AG10803 (cell line): ENCODE data around the gene SLC9A4.
"Not testable (repeated sequence)": the region's sequence is repeated elsewhere in the genome, so short reads cannot be mapped to it uniquely, and the experiment has no call there.

ENCODE experiments used
- DNase-seq: peaks from one replicate; pipeline ENCODE4 v3.0.0; 2010; ENCODE audit warnings: low read depth
- H3K4me3 ChIP-seq: 2 replicates; pipeline ENCODE4 v1.5.1; 2011; ENCODE audit warnings: mild to moderate bottlenecking, low read length, control low read depth
- CTCF ChIP-seq: conservative IDR thresholded peaks from 2 replicates; pipeline ENCODE4 v1.5.1; 2011; ENCODE audit warnings: mild to moderate bottlenecking, low read length, control low read depth, inconsistent platforms

SLC9A4 gene

GRCh38 chr2:102551329-102552096 lies 78.5 kb downstream of the SLC9A4 start:
- no peak overlapping the region for H3K4me3 ChIP-seq
- no peak for TF ChIP-seq CTCF
- DNase-seq, result no peak

DNA sequence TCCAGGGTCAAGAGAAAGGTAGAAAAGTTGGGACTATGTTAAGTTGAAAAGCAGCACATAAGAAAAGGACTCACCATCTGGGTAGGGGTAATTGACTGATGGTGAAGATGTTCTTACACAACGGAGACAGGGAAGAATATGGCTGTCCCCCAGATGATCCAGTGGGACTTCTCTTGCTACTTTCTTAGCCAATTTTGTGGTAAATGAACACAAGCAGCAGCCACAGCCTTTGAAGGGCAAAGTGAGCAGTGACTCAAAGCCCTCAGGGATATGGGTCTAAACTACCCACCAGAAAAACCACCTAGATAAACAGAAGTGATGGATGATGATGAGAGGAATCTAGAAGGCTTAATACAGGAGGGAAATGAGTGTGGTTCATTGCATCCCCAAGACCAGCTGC lies 80.6 kb downstream of the SLC9A4 start:
- no peak for TF ChIP-seq CTCF
- no peak overlapping the region for H3K4me3 ChIP-seq
- no peak for DNase-seq

DNA sequence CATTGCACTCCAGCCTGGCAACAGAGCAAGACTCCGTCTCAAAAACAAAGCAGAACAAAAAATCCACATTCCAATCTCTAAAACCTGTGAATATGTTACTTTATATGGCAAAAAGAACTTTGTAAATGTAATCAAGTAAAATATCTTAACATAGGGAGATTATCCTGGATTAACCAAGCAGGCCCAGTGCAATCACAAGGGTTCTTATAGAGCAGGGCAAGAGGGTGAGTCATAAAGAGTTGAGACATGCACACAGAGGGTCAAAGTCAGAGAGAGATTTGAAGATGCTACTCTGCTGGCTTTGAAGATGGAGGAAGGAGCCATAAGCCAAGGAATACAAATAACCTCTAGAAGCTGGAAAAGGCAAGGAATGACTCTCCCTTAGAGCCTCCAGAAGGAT lies 85.4 kb downstream of the SLC9A4 start:
- DNase-seq, result no peak
- TF ChIP-seq CTCF, result no peak
- no peak overlapping the region for H3K4me3 ChIP-seq

DNA sequence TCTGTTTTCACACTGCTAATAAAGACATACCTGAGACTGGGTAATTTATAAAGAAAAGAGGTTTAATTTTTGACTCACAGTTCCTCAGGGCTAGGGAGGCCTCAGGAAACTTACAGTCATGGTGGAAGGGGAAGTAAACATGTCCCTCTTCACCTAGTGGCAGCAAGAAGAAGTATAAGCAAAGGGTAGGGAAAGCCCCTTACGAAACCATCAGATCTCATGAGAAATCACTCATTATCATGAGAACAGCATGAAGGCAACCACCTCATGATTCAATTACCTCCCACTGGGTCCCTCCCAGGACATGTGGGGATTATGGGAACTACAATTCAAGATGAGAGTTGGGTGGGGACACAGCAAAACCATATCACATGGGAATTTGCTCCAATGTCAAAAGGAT lies 89.5 kb downstream of the SLC9A4 start:
- not testable (repeated sequence) for DNase-seq, H3K4me3 ChIP-seq

DNA sequence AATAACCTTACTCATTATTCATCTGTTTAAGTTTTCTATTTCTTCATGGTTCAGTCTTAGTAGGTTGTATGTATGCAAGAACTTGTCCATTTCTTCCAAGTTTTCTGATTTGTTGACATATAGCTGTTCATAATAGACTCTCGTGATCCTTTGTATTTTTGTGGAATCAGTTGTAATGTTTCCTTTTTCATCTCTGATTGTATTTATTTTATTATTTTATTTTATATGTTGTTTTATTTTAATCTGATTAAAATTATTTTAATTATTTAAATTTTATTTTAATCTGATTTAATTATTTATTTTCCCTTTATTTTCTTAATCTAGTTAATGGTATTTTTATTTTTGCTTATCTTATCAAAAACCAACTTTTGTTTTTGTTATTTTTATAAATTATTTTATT lies 102.9 kb downstream of the SLC9A4 start:
- no peak for DNase-seq
- no peak overlapping the region for H3K4me3 ChIP-seq
- TF ChIP-seq CTCF, result no peak

- TF ChIP-seq CTCF, result no peak
- no peak overlapping the region for H3K4me3 ChIP-seq
- no peak for DNase-seq
Measured at GRCh38 chr2:102578376-102578775, 105.3 kb downstream of the SLC9A4 start.

DNA sequence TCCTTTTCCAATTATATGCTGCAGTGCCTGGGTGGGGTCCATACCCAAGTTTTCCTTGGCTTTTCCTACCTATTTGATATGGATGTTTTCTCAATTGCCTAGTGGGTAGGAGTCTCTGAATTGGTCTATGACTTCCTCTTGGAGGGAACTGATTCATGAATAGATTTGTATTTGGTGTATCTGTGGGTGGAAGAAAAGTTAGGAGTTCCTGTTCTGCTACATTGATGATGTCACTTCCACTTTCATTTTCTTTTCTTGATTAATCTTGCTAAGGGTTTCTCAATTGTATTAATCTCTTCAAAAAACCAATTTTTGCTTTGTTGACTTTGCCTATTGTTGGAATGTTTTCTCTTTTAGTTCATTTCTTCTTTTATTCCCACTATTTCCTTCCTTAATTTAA lies 108.9 kb downstream of the SLC9A4 start:
- no peak for TF ChIP-seq CTCF
- H3K4me3 ChIP-seq, result no peak overlapping the region
- DNase-seq, result no peak

DNA sequence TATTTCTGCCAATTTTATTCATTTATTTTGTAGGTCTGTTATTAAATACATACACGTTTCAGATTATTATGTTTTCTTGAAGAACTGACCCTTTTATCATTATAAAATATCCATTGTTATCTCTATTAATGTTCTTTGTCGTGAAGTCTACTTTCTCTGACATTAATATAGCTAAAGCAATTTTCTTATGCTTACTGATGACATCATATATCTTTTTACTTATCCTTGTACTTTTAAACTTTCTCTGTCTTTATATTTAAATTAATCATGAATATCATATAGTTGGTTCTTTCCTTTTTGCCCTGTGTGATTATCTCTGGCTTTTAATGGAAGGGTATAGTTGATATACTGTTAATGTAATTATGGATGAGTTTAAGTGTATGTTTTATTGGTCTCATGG lies 109.8 kb downstream of the SLC9A4 start:
- no peak for DNase-seq
- H3K4me3 ChIP-seq, result no peak overlapping the region
- TF ChIP-seq CTCF, result no peak
